ENCODE results near the gene EZH1.
A peak's percentile ranks its signal among the peaks of the same experiment; 100 is the strongest.

EZH1 gene

DNA sequence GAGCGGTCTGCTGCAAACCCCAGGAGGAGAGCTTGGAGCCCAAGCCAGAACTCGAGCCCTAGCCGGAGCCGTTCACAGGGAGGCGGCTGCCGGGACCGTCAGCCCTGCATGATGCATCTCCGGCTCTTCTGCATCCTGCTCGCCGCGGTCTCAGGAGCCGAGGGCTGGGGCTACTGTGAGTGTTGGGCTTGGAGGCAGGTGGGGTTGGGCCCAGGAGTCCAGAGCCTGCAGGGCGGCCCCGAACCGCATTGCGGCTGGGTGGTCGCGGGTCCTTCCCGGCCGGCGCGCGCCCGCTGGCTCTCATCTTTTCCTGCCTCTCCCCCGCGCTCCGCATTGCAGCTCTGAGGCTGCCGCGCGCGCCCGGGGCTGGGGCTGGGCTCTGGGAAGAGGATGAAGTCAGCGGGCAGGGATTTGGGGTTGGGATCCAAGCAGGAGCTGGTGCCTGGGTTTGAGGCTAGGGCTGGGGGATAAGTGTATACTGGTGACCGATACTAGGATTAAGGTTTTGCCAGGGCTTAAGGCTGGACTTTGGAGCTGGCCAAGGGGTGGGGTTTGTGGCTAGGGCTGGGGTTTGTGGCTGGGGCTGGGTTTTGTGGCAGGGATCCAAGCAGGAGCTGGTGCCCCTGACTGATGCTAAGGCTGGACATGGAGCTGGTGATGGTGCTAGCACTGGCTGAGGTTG is 62.0 kb downstream of the EZH1 start:
- DNase-seq (ENCODE audit: low spot score): peak; percentile 55

DNA sequence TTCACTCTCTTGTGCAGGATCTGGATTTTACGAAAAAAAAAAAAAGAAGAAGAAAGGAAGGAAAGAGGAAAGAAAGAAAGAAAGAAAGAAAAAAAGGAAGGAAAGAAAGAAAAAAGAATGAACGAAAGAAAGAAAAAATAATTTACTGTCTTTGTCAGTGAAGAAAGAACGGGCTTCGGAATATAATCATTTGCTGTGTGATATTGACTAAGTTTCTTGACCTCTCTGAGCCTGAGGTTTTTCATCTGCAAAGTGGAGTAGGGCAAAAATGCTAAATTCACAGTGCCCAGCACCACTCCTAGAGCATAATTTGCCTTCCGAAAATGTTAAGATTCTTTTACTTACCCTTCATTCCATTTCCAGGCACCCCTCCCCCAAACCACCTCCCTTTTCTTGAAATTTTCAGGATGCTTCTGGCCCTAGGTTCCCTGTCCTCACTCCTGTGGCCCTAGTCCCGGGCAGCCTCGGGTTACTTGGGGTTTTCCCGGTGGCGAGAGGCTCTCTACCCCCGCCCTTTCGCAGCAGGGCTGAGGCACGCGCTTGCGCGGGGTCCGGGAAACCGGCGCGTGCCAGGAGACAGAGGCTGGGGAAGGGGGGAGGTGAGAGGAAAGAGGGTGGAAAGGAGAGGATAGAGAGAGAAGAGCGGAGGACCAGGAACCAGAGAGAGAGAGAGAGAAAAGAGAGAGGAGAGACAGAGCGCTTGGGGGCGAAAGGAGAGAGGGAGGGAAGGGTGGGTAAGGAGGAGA is 62.7 kb downstream of the EZH1 start, which contains the start of gene CNTNAP1:
CNTNAP1 (plus strand) TSS at position 556 of the 746 bp plus-strand sequence. CDS start 299 bp downstream, outside the sequence.
- DNase-seq (ENCODE audit: low spot score): peak; percentile 82

DNA sequence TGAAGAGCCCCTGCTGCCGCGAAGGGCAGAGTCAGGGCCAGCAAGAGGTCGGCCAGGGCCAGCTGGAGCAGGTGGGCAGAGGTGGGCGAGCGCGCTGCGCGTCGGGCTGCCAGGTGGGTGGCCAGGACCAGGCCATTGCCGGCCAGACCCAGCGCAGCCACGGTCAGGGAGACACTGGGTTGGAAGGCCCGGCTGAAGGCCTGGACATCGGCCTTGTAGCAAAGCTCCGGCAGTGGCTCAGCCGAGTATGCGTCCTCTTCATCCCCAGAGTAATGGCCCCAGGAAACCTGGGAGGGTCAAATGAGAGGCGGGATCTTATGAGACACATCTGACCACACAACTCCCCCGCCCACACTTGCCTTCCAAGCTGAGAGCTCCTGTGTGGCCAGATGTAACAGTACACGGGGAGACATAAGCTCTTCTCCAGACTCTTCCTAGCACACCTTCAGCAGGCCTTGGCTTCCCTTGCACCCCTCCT is 64.5 kb downstream of the EZH1 start:
- DNase-seq (ENCODE audit: low spot score): peak; percentile 63

DNA sequence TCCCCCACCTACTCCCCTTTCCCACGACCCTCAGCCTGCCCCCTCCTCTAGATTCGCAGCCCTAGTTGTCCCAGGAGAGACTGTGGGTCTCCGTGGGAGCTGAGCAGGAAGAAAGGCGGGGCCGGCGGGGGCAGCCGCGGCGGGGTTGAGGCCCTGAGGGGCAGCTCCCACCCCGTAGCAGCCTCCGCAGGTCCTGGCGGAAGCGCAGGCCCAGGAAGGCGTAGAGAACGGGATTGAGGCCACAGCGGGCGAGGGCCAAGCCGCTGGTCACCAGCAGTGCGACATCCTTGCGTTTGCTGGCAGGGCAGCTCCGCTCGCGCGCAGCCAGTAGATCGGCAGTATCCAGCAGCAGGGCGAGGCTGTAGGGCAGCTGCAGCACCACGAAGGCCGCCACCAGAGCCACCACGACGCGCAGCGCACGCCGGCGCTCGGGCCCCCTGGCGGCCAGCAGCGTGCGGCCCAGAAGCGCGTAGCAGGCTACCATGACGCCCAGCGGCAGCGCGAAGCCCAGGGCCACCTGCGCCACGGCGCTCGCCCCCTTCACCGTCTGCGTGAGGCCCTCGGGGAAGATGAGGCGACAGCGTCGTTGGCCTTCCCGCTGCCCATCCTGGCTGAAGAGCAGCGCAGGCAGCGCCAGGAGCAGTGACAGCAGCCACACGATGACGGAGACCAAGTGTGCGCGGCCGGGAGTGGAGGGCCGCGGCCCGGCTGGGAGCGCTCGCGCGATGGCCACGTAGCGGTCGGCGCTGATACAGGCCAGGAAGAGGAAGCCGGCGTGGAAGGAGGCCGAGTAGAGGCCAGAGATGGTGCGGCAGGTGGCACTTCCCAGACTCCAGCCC is 65.1 kb downstream of the EZH1 start:
- peak; percentile 71 for DNase-seq (ENCODE audit: low spot score)

DNA sequence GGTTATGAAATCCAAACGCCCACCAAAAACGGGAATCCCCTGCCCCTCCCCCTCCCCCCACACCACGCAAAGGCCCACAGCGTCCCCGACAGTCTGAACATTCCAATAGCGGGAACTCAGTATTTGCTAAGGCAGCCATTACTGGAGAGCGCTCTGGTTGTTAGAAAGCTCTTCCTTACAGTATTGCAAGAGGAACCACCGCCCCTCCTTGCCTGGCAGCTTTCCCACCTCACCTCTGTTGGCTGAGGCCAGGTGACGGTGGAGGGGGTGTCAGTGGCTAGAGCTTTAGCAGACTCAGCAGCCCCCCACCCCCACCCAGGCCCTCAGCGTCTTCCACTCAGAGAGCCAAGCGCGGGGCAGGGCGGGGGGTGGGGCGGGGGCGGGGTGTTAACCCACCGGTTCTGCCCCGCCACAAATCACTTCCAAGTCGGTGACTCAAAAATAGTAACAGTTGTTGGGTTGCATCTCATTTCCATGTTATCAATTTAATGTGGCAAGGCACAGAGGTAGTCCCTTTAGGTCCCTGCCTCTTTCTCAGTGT is 65.8 kb downstream of the EZH1 start:
- DNase-seq (ENCODE audit: low spot score): peak; percentile 85

DNA sequence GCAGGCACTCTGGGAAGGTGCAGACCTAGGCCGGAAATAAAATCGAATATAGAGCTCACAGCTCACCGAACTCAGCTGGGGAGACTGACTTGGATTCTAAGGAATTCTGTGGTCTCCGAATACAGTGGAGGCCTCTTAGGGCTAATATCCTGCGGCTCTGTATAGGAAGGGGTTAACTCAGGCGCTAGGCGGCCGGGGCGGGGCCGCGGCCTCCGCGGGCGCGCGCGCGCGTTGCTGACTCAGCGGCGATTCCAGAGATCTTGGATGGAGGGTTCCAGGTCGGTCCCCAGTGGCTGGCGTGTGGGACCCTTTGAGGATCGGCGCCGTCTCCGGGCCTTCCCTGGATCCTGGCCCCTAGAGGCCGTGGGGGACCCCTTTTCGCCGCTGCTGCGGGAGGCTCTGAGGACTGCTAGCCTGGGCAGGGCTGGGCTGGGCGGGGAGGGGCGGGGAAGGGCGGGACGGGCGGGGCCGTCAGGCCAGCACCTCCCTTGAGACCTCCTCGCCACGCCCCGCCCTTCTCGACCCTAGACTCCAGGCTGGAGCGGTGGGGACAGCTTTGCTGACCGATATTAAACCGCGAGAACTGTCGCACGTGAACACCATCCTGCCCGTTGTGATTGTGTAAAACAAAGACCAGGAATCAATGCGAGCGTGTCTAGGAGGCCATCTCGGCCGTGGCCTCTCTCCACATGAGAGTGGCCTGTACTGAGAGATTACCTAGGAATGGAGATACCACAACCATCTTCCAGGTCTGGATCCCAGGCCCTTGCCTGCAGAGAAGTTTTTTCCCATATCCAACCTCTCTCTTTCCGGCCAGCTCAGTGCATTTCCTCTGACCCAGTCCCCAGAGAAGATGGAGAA is 66.7 kb downstream of the EZH1 start:
- peak; percentile 94 for DNase-seq (ENCODE audit: low spot score)

DNA sequence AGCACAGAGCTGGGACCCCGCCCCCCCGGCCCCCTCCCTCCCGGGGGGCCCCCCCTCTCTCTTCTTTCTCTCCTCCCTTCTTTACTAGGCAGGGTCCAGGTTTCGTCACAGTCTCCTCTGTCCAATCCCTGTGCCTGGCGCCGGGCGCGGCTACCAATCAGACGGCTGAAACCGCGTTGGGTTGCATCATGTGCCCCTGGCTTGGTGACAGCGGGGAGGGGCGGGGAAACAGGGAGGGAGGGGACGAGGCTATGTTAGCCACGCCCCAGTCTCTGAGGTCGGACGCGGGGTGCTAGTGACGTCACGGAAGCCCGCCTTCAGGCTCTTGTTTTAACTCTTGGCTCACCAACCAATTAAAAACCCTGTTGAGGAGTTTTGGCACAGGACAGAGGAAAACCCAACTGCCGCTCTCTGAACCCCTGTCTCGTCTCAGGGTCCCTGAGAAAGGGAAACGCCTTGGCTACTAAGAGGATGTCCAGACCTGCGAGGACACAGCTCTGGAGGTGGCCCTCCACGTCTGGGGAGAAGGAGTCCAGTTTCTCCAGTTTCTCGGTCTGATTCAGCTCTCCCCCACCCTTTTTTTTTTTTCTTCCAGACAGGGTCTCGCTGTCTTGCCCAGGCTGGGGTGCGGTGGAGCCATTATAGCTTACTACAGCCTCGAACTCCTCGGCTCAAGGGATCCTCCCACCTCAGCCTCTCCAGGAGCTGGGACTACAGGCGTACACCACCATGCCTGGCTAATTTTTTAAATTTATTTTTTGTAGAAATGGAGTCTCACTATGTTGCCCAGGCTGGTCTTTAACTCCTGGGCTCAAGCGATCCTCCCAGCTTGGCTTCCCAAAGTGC is 67.6 kb downstream of the EZH1 start:
- DNase-seq (ENCODE audit: low spot score): peak; percentile 100

DNA sequence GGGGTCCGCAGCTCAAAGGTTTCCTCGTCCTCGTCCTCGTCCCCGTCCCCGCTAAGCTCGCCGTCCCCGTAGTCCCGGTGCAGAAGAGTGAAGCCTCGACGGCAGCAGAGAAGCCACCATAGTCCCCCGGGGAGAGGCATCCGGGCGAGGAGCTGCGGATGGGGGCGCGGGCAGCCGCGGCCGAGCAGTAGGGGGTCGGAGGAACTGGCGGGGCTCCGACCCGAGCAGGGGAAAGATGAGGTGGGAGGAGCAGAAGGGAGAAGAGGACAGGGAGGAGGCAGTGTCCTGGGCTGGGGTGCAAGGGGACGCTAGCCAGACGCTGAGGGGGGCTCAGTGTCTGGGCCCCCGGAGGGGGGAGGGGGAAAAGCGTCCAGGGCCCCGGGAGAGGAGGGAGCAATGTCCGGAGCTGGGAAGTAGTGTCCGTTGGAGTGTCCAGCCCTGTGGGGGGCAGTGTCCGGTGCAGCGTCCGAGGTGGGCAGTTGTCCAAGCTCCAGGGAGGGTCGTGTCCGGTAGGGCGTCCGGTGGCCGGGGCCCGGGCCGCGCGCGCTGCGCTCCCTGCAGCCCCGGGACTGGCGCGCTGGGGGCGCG is 68.3 kb downstream of the EZH1 start, which contains the start of gene PLEKHH3:
PLEKHH3 (minus strand) TSS at position 571 of the 588 bp plus-strand sequence; CDS start at position 140, 431 bp downstream.
- no peak for DNase-seq (ENCODE audit: low spot score)

DNA sequence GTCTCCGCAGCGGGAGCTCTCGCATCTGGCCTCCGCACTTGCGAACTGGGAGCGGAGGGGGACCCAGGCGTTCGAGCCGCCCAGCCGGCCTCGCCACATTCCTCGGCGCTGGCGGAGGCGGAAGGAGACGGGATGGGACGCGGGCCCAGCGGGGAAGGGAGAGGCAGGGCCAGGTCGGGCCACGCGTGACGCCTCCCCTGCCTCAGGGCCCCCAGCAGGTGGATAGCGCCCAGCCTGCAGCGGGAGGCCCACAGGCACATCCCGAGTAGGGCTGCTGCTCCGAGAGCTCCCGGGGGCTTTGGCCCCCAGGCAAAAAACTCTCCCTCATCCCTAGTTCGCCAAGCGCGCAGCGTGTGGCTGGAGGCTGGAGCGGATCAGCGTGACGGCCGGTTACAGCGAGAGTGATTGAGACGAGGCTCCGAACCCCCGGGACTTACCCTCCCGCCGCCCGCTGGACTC is 68.8 kb downstream of the EZH1 start:
- DNase-seq (ENCODE audit: low spot score): no peak

DNA sequence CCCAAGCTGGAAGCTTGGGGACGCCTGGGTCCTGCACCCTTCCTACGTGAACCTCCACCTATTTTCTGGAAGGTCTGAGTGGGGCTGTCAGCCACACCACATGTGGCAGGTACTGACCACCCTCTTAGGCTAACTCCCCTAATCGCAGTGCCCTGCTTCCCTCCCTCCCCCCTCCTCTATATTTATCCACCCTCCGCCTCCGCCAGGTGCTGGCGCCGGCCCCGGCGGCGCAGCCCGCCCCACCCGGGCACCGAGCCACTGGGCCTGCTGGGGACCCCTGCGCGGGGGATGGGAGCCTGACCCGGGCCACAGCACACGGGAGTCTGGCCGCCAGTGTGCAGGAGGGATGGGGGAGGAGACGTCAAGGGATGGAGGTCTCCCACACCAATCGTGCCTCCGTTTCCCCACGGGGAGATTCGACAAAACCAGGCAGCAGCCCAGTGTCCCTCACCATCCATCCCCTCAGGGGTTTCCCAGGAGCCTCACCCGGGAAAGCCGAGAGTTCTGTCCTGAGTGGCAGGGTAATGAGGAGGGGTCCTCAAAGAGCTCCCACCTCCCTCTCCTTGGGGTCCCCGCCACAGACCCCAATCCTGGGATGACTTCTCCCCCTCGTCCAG is 69.4 kb downstream of the EZH1 start:
- DNase-seq (ENCODE audit: low spot score): no peak

DNA sequence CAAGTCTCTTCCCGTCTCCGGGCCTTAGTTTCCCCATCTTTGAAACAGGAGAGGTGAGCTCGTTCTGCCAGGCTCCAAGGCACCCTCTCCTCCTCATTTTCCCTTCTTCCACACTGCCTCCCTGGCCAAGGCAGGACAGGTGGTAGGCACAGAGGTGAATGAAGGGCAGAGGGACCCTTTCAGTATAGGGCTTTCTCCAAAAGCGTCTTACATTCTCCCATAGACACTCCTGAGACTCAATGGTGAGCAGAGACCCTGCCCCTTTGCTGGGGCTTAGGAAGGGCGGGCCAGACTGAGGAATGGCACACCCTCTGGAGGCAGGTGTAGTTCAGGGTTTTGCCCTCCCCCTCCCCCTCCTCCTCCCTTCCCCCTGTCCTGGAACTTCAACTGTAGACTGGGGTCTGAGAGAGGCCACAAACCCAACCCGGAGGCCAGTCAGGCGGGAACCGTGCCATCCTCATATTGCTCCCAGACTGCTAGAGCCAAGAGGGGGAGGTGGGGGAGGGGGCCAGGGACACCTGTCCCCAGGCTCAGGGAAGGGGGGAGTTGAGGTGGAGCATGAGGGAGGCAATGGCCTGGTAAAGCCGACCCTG is 70.0 kb downstream of the EZH1 start:
- DNase-seq (ENCODE audit: low spot score): peak; percentile 34

DNA sequence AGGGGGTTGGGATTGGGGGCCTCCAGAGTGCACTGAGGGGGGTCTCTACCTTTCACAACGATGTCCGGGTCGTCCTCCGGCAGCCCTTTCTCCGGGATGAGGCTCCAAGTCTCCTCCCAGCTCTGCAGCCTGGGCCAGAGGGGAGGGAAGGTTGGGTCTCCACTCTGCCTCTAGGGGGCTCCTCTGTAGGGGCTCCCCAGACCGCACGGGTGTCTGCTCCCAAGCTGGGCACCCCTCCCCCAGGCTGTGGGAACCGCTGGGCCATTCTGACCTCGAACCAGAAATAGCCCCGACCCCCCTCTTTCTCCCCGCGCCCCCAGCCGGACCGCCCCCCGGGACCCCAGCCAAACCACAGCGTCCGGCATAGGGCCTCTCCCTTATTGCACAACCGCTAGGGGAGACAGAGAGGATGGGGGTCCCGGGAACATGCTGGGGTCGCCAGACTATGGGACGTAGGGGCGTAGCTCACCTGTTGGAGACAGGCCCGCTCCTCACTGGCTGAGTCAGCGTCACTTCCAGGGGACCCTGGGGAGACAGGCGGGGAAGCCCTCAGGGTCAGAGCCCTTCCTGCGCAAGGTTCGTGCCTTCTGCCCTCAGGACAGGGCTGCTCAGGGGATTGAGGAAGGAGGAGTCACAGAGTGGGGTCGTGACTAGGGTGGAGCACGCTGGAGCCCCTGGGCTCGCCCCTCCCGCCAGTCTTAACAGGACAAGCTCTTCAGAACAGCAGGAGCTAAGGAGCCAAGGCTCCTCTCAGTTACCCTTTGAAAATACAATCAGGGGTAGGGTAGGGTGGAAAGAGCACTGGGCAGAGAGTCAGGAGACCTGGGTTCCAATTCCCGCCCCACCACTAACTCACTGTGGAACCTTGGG is 70.7 kb downstream of the EZH1 start:
- peak; percentile 43 for DNase-seq (ENCODE audit: low spot score)

DNA sequence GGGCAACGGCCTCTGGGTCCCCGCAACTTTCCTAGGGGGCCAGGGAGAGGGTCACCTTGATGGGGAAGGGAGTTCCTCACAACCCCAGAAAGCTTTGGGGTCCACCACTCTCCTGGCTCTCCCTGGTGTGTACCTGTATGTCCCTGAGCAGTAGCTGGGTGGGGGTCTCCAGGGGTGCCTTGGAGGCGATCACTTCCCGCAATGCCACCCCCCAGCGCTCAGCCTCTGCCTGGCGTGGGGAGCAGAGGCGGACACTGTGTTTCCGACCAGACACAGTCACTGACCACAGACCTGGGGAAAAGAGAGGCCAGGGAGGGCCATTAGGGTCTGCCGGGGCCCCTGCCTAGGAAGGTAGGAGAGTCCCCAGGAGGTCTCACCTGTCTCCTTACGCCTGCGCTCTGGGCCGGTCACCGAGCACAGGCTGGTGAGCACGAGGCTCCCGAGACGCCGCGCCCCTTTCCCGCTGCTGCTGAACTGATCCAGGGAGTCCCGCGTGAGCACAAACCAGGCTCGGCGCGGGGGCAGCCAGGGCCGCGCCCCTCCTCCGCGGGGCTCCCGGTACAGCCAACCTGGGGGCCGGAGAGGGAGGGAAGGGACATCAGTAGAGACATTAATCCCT is 71.5 kb downstream of the EZH1 start:
- no peak for DNase-seq (ENCODE audit: low spot score)

DNA sequence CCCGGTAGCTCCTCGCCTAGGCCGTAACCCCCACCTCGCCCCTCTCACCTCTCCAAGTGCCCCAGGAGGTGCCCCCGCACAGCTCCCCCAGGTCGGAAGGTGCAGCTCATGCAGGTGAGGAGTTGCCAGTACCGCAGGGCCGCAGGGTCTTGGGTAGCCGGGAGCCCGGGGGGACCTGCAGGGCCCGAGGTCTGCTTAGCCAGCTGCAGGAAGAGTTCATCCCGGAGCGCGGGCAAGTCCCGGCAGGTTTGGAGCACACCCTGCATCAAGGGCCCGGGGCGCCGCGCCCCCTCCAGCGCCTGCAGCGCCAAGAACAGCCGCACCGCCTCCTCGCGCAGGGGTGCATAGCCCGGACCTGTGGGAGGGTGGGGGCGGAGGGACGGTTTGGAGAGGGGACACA is 72.8 kb downstream of the EZH1 start:
- no peak for DNase-seq (ENCODE audit: low spot score)

DNA sequence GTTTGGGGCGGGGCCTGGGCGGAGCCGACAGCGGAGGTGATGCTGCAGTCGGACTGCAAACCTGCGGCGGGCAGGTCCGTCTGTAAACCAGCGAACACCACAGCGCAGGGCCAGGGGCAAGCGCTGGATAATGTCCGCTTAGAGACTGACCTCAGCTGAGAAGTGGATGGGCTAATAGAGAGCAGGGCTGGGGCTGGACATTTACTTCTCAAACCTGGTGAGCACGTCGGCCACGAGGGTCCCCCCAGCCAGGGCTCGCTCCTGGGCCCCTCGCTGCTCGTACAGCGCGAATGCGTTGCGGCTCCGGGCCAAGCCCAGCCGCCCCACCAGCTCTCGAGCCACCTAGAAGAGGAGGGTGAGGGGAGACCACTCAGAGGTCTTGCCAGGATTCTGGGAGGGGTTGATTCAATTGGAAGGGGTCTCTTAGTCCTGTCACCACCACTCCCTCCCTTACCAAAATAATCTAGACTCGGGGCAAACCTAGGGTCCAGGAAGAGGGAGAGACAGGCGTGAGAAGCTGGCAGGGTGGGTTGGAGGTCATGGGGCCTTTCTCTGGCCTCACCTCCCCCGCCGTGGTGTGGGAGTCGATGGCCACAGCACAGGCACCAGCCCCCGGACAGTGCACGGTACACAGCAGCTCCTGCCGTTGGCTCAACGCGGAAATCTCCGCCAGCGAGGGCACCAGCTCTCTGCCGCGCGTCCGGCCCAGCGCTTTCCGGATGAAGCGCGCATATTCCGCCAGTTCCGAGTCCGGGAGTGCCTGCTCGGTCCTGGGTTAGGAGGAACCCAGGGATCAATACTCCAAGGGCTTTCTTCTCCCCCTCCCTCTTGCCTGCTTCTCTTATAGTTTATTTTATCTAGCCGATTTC is 73.8 kb downstream of the EZH1 start:
- DNase-seq (ENCODE audit: low spot score): no peak
